SJCRH30 (cell line): ENCODE results near the gene GPI. TPM values are rescaled to one million over a fixed set of nuclear protein-coding genes. Genes with fewer than 3 reads are reported as not detected.
"Not testable (repeated sequence)": the region's sequence is repeated elsewhere in the genome, so short reads cannot be mapped to it uniquely, and the experiment has no call there.

ENCODE experiments used
- DNase-seq, 2 experiments: peaks; one replicate each; pipeline ENCODE4 v3.0.0-alpha.2; 2015 to 2020
- H3K27ac ChIP-seq: fragments of 250-450 bp; sonication (Bioruptor Pico); 2 replicates; pipeline ENCODE4 v1.5.1; 2020; ENCODE audit warnings: mild to moderate bottlenecking, moderate library complexity
- H3K27me3 ChIP-seq: fragments of 250-450 bp; sonication (Bioruptor Pico); 2 replicates; pipeline ENCODE4 v1.5.1; 2020; ENCODE audit warnings: mild to moderate bottlenecking, moderate library complexity
- H3K36me3 ChIP-seq: fragments of 250-450 bp; sonication (Bioruptor Pico); 2 replicates; pipeline ENCODE4 v1.5.1; 2020; ENCODE audit warnings: mild to moderate bottlenecking, moderate library complexity
- H3K4me1 ChIP-seq: fragments of 250-450 bp; sonication (Bioruptor Pico); 2 replicates; pipeline ENCODE4 v1.5.1; 2020; ENCODE audit warnings: mild to moderate bottlenecking, moderate library complexity
- H3K4me3 ChIP-seq: fragments of 250-450 bp; sonication (Bioruptor Pico); 2 replicates; pipeline ENCODE4 v1.5.1; 2020; ENCODE audit warnings: mild to moderate bottlenecking, moderate library complexity
- H3K9me3 ChIP-seq: fragments of 250-450 bp; sonication (Bioruptor Pico); replicated peaks from 2 replicates; pipeline ENCODE4 v1.5.1; 2020; ENCODE audit warnings: mild to moderate bottlenecking, moderate library complexity
- total RNA-seq: library from RNA; depleted of rRNA; stranded (reverse); fragments of >200 nt; shearing (Covaris generic); gene quantifications from 2 replicates; pipeline ENCODE4 v1.2.3, GENCODE V29; 2014

GPI gene
- total RNA-seq, 1 experiment from 2014 or later, result 239 TPM

DNA sequence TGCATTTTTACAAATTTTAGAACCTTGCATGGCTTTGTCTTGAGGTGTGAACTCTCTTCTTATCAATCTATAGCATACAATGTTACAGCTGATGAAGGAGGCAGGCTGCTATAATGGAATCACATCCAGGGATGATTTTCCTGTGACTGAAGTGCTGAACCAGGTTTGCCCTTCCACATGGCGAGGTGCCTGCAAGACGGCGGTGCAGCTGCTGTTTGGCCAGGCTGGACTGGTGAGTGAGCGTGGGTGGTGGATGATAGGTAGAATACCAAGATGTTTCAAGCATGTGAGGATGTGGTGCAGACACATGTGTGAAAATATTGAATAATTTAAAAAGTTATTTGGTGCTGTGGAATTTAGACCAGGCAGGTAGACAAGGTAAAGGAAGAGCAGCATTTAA is 34.9 kb upstream of the GPI start:
- H3K4me1 ChIP-seq, result no peaks in the 10 kb centered on the region
- H3K27me3 ChIP-seq, result no peaks in the 10 kb centered on the region
- no peaks in the 10 kb centered on the region for H3K9me3 ChIP-seq
- peaks cover 9% of the 10 kb centered on the region for H3K36me3 ChIP-seq
- DNase-seq, result no peak
- H3K27ac ChIP-seq, result no peak overlapping the region
- no peak overlapping the region for H3K4me3 ChIP-seq

- not testable (repeated sequence) for H3K27me3 ChIP-seq, DNase-seq, H3K4me1 ChIP-seq, H3K4me3 ChIP-seq, H3K9me3 ChIP-seq, H3K36me3 ChIP-seq, H3K27ac ChIP-seq
Observed at GRCh38 chr19:34330596-34330995, 34.4 kb upstream of the GPI start.

DNA sequence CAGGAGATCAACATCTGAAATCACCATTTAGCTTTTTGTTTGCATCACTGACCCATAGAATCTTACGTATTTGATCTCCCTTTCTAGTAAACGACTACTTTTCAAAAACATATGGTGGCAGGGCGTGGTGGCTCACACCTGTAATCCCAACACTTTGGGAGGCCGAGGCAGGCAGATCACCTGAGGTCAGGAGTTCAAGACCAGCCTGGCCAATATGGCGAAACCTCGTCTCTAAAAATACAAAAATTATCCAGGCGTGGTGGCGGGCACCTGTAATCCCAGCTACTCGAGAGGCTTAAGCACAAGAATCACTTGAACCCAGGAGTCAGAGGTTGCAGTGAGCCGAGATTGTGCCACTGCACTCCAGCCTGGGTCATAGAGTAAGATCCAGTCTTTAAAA is 33.4 kb upstream of the GPI start:
- not testable (repeated sequence) for H3K36me3 ChIP-seq, H3K9me3 ChIP-seq, DNase-seq, H3K27ac ChIP-seq, H3K4me3 ChIP-seq, H3K27me3 ChIP-seq, H3K4me1 ChIP-seq

DNA sequence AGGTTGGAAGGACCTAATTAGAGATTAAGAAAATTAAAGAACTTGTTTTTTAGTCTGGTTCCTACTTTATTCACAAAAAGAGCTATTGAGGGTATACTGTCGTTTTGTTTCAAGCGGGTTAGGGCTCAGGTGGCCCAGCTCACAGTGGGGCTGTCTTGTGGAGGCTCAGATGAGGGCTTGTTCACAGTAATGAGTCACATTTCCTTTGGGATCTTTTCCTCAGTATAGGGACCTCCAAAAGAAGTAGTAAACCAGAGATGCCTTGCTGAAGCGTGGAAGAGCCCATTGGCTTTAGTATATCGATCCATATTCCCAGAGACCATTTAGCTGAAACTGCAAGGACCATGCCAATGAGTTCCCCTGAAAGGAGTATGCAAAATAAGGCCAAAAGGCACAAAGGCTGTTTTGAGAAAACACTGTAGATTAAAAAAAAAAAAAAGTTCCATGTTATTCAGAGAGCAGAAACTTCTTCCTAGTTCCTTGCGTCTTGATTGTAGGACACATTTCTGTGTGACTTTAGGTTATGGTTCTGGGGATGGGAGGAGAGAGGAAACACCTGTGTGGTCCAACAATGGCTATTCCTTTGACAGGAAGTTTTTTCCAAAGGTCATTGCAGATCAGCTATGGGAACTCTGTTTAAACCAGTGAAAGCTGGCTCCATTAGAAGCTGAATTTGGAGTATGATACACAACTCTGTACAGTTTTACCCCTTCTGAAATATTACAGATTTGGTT is 32.8 kb upstream of the GPI start:
- Histone ChIP-seq H3K4me1 (no peaks in the 10 kb centered on the region), H3K27me3 (no peaks in the 10 kb centered on the region), H3K9me3 (no peaks in the 10 kb centered on the region), H3K27ac (no peak overlapping the region), H3K36me3 (peaks cover 8% of the 10 kb centered on the region), H3K4me3 (no peak overlapping the region)
- no peak for DNase-seq

GRCh38 chr19:34335914-34336313 is 29.1 kb upstream of the GPI start:
- peaks cover 11% of the 10 kb centered on the region for H3K36me3 ChIP-seq
- H3K4me3 ChIP-seq, result no peak overlapping the region
- H3K27ac ChIP-seq, result no peak overlapping the region
- no peaks in the 10 kb centered on the region for H3K27me3 ChIP-seq
- no peaks in the 10 kb centered on the region for H3K4me1 ChIP-seq
- no peak for DNase-seq
- H3K9me3 ChIP-seq, result no peaks in the 10 kb centered on the region

DNA sequence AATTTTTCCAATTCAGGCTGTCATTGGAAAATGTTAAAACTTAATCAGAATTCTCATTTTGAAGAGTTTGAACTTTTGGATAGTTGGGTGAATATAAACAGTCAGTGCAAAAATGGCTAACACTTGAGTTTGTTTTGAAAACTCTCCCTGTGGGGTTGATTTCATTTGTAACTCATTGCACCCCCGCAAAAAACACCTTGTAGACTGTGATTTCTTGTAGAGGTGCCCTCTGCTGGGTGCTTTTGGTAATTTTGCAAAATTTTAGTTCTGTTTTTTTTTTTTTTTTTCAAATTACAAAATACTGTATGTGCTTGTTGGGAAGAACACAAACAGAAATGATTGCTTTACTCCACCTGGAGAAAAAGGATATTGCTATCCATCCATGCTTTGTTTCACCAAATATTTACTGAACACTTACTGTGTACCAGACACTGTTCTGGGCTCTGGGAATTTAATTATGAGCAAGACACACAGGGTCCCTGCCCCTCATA is 28.2 kb upstream of the GPI start:
- Histone ChIP-seq H3K36me3 (peaks cover 15% of the 10 kb centered on the region), H3K27ac (no peak overlapping the region), H3K4me1 (no peaks in the 10 kb centered on the region), H3K9me3 (no peaks in the 10 kb centered on the region), H3K4me3 (no peak overlapping the region), H3K27me3 (no peaks in the 10 kb centered on the region)
- DNase-seq, result peak; percentile 17 to 63

GRCh38 chr19:34337739-34338138 is 27.3 kb upstream of the GPI start:
- H3K36me3 ChIP-seq, result peaks cover 15% of the 10 kb centered on the region
- DNase-seq, result no peak
- no peaks in the 10 kb centered on the region for H3K27me3 ChIP-seq
- no peaks in the 10 kb centered on the region for H3K4me1 ChIP-seq
- H3K9me3 ChIP-seq, result no peaks in the 10 kb centered on the region
- H3K4me3 ChIP-seq, result no peak overlapping the region
- H3K27ac ChIP-seq, result no peak overlapping the region

DNA sequence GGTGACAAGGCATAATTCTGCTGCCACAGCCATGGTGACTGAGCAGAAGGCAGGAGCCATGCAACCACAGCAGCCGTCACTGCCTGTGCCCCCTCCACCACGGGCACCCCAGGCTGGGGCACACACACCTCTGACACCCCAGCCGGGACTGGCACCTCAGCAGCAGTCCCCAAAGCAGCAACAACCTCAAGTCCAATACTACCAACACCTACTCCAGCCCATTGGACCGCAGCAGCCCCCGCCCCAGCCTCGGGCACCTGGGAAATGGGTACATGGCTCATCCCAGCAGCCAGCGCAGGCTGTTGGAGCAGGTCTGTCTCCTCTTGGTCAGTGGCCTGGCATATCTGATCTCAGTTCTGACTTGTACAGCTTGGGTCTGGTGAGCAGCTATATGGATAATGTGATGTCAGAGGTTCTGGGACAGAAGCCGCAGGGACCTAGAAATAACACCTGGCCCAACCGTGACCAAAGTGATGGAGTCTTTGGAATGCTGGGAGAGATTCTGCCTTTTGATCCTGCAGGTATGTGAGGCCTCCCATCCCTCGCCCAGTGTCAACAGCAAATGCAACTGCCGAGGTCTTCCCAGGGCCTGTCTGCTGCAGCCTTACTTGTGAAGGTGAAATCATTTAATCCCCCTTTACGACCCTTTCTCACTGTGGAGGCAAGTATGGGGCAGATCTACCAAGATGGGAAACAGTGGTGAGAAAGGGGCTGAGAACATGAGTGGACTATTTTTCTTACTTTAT is 22.9 kb upstream of the GPI start:
- Histone ChIP-seq H3K4me1 (no peaks in the 10 kb centered on the region), H3K27me3 (no peaks in the 10 kb centered on the region), H3K36me3 (peaks cover 9% of the 10 kb centered on the region), H3K4me3 (no peak overlapping the region), H3K9me3 (no peaks in the 10 kb centered on the region), H3K27ac (no peak overlapping the region)
- no peak for DNase-seq

DNA sequence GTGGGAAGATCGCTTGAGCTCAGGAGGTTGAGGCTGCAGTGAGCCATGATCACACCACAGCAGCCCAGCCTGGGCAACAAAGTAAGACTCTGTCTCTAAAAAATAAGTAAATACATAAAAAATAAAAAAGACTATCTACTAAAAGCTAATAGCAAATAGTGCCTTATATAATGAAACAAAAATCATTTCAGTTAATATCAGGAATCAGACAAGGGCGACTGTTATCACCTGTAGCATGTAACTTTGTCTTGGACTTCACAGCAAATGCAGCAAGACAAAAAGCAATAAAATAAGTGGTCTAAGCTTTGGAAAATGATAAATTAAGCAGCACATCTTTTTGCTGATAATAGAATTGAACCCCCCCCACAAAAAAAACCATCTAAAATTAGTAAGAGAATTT is 21.2 kb upstream of the GPI start:
- no peaks in the 10 kb centered on the region for H3K27me3 ChIP-seq
- DNase-seq, result no peak
- no peak overlapping the region for H3K4me3 ChIP-seq
- peaks cover 9% of the 10 kb centered on the region for H3K36me3 ChIP-seq
- no peaks in the 10 kb centered on the region for H3K9me3 ChIP-seq
- no peak overlapping the region for H3K27ac ChIP-seq
- no peaks in the 10 kb centered on the region for H3K4me1 ChIP-seq

DNA sequence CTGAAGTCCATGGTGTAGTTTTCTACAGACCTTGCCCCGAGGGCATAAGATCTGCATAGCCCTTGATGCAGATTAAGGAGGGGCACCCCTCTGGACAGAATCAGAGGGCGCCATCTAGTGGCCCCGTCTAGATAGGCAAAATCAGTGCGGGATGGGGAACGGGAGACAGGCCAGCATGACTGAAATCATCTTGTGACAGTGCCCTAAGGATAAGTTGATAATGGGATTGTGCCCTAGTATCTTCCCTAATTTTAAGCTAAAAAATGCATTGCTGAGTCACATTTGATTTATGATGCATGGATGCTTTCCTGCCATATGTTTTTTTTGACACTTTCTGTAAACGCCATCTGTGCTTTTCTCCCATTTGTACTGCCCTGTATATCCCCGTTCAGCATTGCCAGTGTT is 19.0 kb upstream of the GPI start:
- Histone ChIP-seq H3K9me3 (no peaks in the 10 kb centered on the region), H3K4me3 (no peak overlapping the region), H3K4me1 (no peaks in the 10 kb centered on the region), H3K27ac (no peak overlapping the region), H3K27me3 (no peaks in the 10 kb centered on the region), H3K36me3 (peaks cover 4% of the 10 kb centered on the region)
- peak; percentile 85 to 95 for DNase-seq

- H3K4me3 ChIP-seq, result no peak overlapping the region
- DNase-seq, result no peak
- H3K9me3 ChIP-seq, result no peaks in the 10 kb centered on the region
- H3K36me3 ChIP-seq, result no peaks in the 10 kb centered on the region
- no peaks in the 10 kb centered on the region for H3K27me3 ChIP-seq
- no peak overlapping the region for H3K27ac ChIP-seq
- H3K4me1 ChIP-seq, result no peaks in the 10 kb centered on the region
Observed at GRCh38 chr19:34347561-34348165, 17.3 kb upstream of the GPI start.

GRCh38 chr19:34348899-34349487 is 16.0 kb upstream of the GPI start:
- Histone ChIP-seq H3K4me1 (no peaks in the 10 kb centered on the region), H3K9me3 (no peaks in the 10 kb centered on the region), H3K36me3 (no peaks in the 10 kb centered on the region), H3K27me3 (no peaks in the 10 kb centered on the region), H3K4me3 (no peak overlapping the region), H3K27ac (no peak overlapping the region)
- no peak for DNase-seq

DNA sequence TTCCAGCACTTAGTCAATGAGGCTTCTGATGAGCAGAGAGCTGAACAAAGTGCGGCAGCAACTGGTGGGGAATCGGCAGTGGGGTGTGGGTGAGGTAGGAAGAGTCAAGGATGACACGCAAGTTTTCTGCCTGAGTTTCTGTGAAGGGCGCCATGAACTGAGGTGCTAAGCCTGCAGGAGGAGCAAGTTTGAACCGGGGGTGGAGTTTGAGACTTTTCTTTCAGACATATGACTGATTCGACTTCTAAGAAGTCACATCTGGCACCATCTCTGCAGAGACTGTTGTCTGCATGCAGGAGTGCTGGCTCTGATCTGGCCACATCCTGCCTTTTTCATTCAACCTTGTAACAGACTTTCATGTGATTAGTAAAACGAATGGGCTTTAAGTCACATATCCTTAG is 14.8 kb upstream of the GPI start:
- Histone ChIP-seq H3K9me3 (no peaks in the 10 kb centered on the region), H3K4me1 (no peaks in the 10 kb centered on the region), H3K27me3 (no peaks in the 10 kb centered on the region), H3K27ac (no peak overlapping the region), H3K36me3 (no peaks in the 10 kb centered on the region), H3K4me3 (no peak overlapping the region)
- DNase-seq, result no peak

DNA sequence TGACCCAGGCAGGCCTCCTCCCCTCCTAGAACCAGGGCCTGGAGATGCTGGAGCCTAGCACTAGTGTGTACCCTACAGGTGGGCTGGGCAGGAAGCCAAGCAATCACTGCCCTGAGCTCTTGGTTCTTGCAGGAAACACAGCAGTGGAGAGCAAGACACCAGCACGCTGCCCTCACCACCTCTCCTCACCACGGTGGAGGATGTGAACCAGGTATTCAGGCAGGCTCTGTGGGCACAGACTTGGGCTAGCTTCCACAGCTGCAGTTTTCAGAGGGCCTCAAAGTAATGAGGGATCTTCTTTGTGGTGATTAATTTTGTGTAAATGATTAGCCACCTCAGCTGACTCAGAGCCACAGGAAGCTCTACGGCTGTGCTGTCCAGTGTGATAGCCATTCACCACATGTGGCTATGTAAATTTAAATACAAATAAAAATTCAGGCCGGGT is 13.6 kb upstream of the GPI start:
- DNase-seq, result no peak
- H3K9me3 ChIP-seq, result no peaks in the 10 kb centered on the region
- no peaks in the 10 kb centered on the region for H3K27me3 ChIP-seq
- no peak overlapping the region for H3K27ac ChIP-seq
- H3K4me3 ChIP-seq, result no peak overlapping the region
- H3K4me1 ChIP-seq, result no peaks in the 10 kb centered on the region
- H3K36me3 ChIP-seq, result no peaks in the 10 kb centered on the region

DNA sequence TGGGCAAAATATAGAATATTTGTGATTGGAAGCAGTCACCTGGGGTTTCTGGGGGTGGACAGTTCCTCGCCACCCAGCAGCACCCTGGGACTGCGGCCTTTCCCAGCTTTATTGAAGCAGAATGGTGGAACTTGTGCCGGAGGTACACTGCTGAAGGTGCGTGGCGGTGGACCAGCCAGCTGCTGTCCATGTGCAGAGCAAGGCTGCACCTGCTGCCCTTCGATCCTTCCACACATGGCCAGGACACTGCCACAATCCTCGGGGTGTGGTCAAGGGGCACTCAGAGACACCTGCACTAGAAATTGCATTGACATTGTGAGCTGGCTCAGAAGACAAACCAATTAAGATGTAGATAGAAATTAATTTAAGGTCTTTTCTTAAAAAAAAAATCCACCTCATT is 11.4 kb upstream of the GPI start:
- no peak for DNase-seq
- H3K27ac ChIP-seq, result no peak overlapping the region
- no peaks in the 10 kb centered on the region for H3K27me3 ChIP-seq
- H3K4me1 ChIP-seq, result peaks cover 3% of the 10 kb centered on the region; the same call in 1 of the 2 replicates
- H3K36me3 ChIP-seq, result no peaks in the 10 kb centered on the region
- H3K9me3 ChIP-seq, result no peaks in the 10 kb centered on the region
- no peak overlapping the region for H3K4me3 ChIP-seq
